HG03575 (cell line): ENCODE measurements around the gene UFC1.

Source experiments
- ATAC-seq: cut with Tn5 transposase; IDR thresholded peaks from one replicate; pipeline ENCODE4 v1.9.1; 2021; ENCODE audit not compliant: unreplicated experiment, insufficient number of reproducible peaks, low FRiP score; ENCODE audit errors: extremely low read depth

Gene UFC1

DNA sequence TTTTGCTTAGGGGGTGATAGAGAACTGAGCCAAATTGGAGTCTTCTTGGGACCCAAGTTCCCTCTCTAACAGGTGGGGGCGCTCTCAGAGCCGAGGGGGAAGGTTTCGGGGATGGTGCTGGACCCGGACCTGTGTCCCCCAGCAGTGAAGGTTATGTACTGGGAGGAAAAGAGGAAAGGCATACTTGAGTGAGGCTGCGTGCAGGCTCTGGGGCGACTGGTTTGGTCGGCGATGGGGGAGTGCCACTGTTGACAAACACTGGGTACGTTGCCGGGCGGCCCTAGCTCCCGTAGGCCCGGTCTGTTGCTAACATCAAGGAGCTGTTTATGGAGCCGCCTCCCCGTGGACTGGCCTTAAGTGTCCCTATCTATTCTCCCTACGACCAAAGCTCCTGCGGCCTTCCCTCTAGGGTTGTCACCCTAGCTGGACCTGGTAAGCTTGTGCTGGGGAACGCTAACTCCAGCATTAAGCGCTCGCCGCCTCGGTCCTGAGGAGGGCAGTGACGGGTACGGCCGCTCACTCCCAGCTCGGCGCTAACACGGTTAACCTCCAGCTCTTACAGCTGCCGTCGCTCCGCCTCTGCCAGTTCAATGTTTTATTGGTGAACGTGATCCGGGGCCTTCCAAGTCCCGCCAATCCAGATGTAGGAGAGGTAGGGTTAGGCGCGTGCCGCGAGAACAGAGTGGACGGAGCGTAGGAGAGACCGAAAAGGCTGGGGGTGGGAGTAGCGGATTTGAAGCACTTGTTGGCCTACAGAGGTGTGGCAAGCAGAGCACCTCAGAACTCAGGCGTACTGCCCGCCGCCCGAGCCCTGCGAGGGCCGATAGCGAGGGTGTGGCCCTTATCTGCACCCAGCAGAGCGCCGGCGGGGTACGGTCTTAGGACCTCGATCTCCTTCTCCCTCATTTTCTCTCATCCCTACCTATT is 12.2 kb downstream of the UFC1 start, which contains the start of gene PPOX:
PPOX (plus strand) TSS at position 685 of the 927 bp plus-strand sequence. CDS start 422 bp downstream, outside the sequence.
- peak; percentile 62 for ATAC-seq

DNA sequence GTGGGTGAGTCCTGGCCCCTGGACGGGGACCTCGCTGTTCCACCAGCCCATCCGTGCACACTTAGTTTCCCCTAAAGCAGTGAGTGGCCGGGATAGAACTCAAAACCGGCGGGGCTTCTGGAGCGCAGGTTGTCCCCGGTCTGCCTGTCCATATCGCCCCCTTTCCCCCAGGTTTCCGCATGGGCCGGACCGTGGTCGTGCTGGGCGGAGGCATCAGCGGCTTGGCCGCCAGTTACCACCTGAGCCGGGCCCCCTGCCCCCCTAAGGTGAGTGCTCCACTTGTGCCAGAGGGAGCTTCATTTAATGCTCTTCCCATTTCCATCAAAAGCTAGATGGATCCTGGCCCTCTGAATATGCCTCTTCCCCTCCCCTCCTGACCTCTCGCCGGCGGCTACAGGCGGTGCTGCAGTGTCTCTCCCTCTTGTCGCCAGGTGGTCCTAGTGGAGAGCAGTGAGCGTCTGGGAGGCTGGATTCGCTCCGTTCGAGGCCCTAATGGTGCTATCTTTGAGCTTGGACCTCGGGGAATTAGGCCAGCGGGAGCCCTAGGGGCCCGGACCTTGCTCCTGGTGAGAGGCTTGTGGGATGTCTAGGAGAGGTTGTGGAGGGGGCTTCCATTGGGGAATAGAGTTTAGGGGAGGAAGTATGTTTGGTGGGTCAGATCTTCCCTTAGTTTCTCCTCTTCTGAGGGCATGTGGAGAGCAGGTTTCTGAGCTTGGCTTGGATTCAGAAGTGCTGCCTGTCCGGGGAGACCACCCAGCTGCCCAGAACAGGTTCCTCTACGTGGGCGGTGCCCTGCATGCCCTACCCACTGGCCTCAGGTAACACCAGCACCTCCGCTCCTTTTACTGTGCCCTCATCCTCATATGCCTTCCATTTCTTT is 13.1 kb downstream of the UFC1 start:
- ATAC-seq = no peak

DNA sequence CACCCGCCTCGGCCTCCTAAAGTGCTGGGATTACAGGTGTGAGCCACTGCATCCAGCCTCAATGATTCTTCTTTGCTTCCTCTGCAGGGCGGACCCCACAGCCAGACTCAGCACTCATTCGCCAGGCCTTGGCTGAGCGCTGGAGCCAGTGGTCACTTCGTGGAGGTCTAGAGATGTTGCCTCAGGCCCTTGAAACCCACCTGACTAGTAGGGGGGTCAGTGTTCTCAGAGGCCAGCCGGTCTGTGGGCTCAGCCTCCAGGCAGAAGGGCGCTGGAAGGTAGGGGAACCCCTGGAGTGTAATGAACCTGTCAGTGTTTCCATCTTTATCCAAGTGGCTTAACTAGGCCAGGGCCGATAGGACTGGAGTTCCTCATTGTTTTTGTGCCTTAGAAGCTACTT is 15.1 kb downstream of the UFC1 start:
- no peak for ATAC-seq

DNA sequence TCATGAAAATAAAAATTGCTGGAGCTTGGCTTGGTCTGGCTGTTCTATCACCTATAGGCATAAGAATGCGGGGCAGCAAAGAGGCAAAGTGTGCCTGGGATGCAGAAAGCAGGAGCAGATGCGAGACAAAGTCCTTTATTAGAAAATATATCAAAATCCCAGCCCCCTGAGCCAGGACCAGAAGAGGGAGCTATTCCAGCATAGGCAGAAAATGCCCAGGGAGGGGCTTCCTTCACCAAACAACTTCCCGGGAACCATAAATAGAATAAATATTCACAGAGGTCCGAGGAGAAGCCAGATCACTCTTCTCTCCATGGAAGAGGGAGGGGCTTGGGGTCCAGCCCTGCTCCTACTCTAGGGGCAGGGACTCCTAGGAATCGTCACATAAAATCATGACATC is 17.4 kb downstream of the UFC1 start:
- ATAC-seq = no peak

DNA sequence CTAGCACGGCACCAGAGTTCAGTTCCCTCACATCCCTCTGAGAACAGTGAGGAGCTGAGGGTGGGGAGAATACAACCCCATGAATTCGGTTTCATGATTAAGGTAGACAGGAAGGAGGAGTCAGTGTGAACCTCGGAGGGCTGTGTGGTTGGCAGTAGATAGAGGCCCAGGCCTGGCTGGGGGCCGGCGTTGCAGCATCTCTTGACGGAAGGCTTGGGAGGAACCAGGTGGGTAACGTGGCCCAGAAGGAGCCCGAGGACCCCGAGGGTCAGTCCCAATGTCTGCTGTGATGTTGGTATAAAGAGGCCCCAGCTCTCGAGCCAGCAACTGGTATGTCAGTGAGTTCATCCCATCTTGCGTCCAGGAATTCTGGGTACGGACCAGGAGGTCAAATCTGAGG is 17.9 kb downstream of the UFC1 start:
- ATAC-seq = no peak

DNA sequence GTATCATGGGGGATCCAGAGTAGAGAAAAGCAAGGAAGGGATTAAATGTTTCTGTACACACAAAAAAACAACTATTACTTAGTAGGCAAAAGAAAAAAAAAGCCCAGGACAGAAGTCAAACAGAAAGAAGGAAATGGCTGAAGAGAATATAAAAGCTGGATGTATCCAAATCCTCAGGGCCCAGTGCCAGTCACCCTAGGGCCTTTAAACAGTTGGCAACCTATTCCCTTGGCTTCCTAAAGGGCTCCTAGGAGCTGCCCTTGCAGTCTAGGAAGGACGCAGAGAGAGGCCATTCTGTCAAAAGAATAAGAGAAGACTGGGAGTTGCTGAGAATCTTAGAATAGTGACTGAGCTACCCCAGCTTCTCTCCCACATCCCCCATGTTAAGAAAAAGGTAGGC is 18.6 kb downstream of the UFC1 start:
- ATAC-seq = no peak

DNA sequence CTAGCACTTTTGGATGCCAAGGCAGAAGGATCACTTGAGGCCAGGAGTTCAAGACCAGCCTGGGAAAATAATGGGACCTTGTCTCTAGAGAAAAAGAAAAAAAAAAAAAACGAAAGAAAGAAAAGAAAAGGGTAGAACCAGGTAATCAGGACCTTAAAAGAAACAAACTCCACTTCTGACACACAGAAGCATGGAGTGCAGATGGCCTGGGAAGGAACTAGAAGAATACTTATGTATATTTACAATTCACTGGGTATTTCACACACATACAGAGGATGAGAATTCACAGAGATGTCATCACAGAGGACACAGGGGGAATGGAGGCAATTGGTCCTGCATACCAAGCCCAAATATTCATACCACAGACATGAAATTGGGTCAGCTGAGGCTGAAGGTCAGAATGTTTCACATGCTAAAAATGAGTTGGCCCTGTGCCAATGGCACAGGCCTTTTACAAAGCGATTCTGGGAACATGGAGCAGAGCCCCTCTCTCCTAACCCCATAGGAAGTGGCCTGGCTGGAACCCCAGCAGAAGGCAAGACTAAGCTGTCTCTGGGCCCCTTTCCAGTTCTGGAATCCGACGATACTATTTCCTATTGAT is 19.1 kb downstream of the UFC1 start:
- no peak for ATAC-seq

DNA sequence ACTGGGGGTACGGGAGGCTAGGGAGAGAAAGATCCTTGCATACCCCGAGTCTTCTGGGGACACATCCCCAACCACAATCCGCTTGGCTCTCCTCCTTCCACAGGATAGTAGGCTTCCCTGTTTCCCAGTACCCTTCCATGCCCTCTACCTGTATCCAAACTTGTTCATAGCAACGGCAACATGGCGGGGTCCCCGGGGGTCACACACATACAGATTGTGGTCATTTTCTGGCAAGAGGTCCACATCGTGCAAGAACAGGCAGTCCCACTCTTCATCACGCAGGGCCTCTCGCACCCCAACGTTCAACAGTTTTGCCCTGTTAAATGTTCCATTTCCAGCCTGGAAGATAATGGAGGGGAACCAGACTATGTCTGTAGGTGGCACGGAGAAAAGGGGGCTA is 19.9 kb downstream of the UFC1 start:
- no peak for ATAC-seq

DNA sequence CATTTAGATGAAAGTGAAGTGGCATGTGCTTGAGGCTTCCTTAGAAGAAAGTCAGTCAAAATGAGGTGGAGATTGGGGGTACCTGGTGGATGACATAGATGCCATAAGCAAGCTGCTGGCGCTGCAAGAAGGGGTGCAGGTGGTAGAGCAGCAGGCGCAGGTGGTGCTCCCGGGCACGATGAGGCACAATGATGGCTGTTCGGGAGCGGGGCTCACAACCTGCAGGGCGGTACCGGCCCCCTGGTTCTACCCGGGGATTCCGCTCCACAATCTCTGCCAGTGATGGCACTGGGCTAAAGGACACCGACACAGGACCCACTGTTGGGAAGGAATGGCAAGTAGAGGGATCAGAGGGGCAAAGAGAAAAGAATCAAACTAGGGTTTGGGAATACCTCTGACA is 21.1 kb downstream of the UFC1 start:
- ATAC-seq = no peak

DNA sequence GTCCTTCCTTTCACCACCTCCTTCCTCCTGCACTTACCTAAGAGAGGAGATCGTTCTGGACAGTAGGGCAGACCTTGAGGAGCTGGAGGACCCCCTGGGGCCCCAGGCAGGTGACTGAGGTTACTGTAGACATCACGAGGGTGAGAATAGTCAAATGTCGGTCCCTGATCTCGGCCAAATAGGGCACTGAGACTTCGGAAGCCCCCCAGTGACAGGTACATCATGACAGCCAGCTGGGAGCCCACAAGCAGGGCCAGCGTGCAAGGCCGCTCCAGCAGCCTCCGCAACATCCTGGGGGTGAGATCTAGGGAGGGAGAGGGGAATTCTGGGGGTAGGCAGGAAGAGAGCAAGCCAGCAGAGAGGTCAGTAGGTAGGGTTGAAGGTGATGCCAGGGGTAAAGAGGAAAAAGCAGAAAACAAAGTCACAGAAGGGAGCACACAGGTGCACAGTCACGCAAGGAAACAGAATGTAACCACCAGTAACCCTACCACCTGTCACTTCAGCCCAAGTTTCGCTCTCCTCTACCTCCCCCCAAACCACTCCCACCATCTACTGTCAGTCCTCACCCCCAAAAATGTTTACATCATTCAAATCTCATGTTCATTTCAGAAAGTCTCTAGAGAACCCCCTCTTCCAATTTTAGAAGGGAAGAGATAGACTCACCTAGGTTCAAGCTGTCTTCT is 22.1 kb downstream of the UFC1 start:
- ATAC-seq = no peak

DNA sequence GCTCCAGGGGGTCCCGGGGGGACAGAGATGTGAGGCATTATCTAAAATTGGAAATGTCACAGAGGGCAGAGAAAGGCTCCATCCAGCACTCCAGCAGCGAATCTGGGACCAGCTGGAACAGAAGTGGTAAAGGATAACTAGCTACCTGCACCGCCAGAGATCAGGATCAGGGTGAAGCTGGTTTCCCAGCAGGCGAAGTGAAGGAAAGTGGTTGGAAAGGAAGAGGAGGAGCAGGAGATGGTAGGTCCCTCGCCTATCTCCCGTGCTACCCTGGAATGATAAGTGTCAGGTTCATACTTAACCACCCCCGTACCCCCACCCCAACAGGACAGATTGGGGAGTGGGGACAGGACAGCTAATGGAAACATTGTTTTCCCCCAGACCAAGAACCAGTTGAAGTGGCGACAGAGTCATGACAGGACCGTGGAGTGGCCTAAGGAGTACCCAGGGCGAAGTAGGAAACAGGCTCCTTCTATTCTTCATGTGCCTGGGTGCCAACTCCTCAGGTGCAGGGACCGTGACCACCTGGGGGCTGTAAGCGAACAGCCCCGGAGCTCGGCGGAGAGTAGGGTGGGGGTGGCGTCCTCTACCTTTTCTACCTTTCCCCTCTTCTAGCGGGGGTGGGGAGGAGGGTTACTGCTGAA is 22.8 kb downstream of the UFC1 start:
- ATAC-seq = no peak

DNA sequence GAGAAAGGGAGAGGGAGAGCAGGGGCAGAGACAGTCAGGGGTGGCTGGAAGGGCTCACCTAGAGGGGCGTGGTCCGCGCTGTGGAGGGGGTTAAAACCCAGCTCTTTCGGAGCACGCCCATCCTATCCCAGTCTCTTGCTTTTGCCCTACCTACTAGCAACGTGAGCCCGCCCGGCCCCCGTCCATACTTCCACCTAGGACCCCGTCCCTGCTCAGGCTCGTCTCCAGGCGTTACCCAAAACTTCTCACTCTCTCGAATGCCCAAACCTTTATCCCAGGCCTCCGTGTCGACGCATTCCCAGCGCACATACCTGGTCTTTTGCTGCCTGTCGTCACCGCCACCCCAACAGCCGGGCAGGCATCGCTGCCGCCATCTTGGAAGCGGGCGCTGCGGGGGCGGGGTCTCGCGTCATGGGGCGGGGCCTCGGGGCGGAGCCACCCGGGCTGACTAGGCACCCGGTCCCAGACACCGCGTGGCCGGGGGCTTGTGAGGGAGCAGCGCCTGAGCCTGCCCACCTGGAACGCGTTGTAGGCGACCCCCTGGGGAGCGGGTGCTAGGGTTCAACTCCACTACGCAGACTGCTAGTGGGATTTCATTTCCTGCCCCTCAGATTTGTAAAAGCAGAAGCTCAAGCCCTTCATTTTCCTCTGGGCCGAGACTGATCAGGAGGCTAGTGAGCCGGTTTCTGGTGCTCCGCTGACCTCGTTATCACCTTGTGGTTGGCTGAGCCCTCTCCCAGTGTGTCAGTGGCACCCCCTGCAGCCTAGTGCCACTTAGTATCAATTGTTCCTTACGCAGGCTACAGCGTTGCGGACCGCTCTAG is 23.5 kb downstream of the UFC1 start, which contains the start of gene B4GALT3:
B4GALT3 (minus strand) TSS at position 396 of the 824 bp plus-strand sequence. CDS start 1,447 bp downstream, outside the sequence.
- ATAC-seq = no peak

DNA sequence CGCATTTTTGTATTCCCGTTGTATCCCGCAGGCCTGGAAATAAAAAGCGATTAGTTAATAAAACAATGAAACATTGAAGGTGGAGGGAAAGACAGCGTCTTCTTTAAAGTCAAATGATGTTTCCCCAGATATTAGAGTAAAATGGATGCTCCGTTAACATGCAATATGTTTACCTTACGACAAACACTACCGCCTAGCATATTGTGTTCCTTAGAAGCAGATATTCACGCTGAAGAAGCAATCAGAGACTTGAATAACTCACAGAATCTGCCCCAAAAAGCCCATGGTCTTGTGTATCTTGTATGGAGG is 24.1 kb downstream of the UFC1 start:
- ATAC-seq = no peak

DNA sequence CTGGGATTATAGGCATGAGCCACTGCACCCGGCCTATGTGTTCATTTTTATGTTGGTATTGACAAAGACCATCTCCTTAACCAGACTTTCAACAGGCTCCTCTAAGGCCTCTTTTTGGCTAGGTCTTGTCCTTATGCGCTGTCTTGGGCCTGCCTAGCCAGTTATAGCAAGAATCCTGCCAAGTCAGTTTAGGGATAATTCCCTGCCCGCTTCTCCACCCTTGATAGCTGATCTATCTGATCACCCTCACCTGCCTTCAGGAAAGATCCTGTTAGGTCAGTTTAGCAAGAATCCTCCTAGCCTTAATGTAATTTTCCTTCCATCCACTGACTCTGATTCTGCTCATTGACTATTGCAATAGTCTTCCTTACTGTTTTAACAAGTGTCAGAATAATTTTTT is 25.9 kb downstream of the UFC1 start:
- ATAC-seq = no peak

DNA sequence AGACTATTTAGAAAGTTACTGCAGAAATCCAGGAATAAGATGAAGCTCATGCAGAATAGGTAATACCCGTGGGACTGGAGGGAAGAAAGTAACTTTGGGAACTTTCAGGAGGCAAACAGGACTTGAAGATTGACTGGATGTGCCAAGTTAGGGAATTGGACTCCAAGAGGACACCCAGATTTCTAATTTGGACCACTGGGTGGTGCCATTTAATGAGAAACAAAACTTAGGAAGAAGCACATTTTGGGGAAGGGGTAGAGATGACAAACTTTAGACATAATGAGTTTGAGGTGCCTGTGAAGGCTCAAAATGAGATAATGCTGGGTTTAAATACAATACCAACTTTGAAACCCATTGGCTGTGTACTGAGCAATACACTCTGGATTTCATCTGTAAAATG is 26.9 kb downstream of the UFC1 start:
- no peak for ATAC-seq

DNA sequence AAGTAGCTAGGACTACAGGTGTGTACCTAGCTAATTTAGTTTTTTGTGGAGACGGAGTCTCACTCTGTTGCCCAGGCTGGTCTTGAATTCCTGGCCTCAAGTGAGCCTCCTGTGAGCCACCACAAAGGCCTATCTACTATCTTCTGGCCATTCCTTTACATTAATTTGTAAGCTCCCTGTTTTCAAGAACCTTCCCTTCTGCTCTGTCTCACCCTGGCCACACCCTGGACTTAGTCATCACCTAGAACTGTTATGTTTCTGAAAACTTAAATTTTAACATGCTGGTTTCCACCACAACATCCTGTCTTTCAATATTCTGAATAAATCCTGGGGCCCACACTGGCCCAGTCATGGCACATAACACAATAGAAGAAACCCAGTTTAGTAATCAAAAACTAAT is 28.4 kb downstream of the UFC1 start:
- ATAC-seq = no peak

DNA sequence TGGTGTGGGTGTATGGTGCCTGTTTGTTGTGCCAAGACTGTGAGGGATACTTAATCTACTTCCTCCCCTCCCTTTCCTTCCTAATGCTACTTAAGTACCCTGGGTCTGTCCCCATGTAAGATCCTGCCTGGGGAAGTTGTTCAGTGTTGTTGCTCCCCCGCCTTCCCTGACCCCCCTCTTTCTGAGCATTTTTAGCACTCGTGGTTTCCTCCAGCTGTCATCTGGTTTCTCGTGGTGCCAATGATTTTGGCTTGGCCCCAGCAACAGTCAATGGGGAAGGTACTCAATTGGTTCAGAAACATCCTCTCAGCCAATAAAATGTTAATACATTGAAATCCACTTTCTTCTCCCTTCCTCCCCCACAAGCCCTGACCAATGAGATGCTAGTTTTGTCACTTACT is 31.5 kb downstream of the UFC1 start:
- no peak for ATAC-seq
